AG09309 (cell line): ENCODE measurements around the gene FIP1L1.

Source experiments
- DNase-seq: peaks from one replicate; pipeline ENCODE4 v3.0.0-alpha.2; 2010; ENCODE audit warnings: low read depth
- H3K4me3 ChIP-seq: 2 replicates; pipeline ENCODE4 v1.5.1; 2011; ENCODE audit warnings: mild to moderate bottlenecking, low read depth, low read length, moderate library complexity; ENCODE audit not compliant: control insufficient read depth
- TF ChIP-seq, protein P1 (sequence below): IDR thresholded peaks from 2 replicates; pipeline ENCODE4 v1.5.1; 2011; ENCODE audit warnings: mild to moderate bottlenecking, low read depth, low read length, inconsistent platforms; ENCODE audit not compliant: insufficient read depth, control insufficient read depth; ENCODE audit errors: missing control alignments

The FIP1L1 gene

DNA sequence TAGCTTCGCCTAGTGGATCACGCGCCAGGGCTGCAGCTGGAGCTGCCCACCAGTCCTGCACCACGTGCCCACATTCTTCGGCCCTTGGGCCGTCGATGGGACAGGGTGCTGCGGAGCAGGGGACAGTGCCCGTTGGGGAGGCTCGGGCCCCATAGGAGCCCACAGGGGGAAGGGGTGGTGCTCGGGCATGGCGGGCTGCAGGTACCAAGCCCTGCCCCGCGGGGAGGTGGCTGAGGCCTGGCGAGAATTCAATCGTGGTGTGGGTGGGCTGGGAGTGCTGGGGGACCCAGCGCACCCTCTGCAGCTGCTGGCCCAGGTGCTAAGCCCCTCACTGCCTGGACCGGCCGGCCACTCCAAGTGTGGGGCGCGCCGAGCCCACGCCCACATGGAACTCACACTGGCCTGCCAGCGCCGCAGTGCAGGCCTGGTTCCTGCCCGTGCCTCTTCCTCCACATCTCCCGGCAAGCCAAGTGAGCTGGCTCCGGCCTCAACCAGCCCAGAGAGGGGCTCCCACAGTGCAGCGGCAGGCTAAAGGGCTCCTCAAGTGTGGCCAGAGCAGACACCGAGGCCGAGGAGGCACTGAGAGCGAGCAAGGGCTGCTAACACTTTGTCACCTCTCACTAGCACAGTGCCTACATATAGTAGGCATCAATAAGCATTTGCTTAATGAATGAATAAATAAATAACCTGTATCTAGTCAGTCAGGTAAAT, 23.3 kb upstream of the FIP1L1 start:
- H3K4me3 ChIP-seq = no peak overlapping the region
- DNase-seq = no peak
- TF ChIP-seq, protein P1, sequence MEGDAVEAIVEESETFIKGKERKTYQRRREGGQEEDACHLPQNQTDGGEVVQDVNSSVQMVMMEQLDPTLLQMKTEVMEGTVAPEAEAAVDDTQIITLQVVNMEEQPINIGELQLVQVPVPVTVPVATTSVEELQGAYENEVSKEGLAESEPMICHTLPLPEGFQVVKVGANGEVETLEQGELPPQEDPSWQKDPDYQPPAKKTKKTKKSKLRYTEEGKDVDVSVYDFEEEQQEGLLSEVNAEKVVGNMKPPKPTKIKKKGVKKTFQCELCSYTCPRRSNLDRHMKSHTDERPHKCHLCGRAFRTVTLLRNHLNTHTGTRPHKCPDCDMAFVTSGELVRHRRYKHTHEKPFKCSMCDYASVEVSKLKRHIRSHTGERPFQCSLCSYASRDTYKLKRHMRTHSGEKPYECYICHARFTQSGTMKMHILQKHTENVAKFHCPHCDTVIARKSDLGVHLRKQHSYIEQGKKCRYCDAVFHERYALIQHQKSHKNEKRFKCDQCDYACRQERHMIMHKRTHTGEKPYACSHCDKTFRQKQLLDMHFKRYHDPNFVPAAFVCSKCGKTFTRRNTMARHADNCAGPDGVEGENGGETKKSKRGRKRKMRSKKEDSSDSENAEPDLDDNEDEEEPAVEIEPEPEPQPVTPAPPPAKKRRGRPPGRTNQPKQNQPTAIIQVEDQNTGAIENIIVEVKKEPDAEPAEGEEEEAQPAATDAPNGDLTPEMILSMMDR = no peak

- TF ChIP-seq, protein P1 = no peak
- DNase-seq = no peak
- H3K4me3 ChIP-seq = no peak overlapping the region
These were observed 21.4 kb upstream of the FIP1L1 start for GRCh38 chr4:53355930-53356521.

DNA sequence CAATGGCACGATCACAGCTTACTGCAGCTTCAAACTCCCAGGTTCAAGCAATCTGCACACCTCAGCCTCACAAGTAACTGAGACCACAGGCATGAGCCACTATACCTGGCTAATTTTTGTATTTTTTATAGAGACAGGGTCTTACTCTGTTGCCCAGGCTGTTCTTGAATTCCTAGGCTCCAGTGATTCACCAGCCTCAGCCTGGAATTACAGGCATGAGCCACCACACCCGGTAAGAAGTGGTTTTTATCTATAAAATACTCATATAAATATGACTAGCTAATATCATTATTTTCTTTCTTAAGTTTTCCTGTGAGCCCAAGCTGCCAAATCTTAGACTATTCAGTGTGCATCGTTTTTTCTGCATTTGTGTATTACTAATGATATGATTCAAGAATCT, 16.0 kb upstream of the FIP1L1 start:
- no peak overlapping the region; the same call in 1 of the 2 replicates for H3K4me3 ChIP-seq

DNA sequence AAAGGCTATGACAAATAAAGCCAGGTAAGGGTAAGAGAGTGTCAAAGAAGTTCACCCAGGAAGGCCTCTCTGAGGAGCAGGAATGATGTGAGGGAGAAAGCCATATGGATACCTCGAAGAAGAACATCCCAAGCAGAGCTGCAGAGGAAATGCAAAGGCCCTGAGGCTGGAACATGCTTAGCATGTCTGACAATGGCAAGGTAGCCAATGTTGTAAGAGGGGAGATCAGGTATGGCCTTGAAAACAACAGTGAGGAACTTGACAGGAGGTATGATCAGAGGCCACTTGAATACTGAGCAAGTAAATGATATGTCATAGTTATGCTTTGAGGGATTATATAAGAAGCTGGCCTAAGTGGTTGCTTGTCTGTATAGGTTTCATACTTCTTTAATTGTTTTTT, 15.3 kb upstream of the FIP1L1 start:
- DNase-seq = no peak
- H3K4me3 ChIP-seq = peak overlapping the region; percentile 22
- TF ChIP-seq, protein P1 = no peak

More for the DNA sequence above, 16.0 kb upstream of the FIP1L1 start:
- peak; percentile 13 for DNase-seq
- TF ChIP-seq, protein P1 = no peak

GRCh38 chr4:53364624-53365023, 12.8 kb upstream of the FIP1L1 start:
- DNase-seq = no peak
- peak overlapping the region; percentile 63 for H3K4me3 ChIP-seq
- TF ChIP-seq, protein P1 = no peak

- TF ChIP-seq, protein P1 = no peak
- no peak for DNase-seq
- peak overlapping the region; percentile 63 for H3K4me3 ChIP-seq
These were observed 12.3 kb upstream of the FIP1L1 start for GRCh38 chr4:53365121-53365485.
